H9 (cell line): ENCODE data around the gene RIPPLY3. TPM values are rescaled to one million over a fixed set of nuclear protein-coding genes. Genes with fewer than 3 reads are reported as not detected.

Experiments used
- DNase-seq: peaks from one replicate; pipeline ENCODE4 v3.0.0-alpha.2; 2017
- H2AFZ ChIP-seq: one replicate; pipeline ENCODE4 v1.6.1; 2013; ENCODE audit warnings: mild to moderate bottlenecking, low read length, control low read depth, moderate library complexity
- H2AK5ac ChIP-seq: 2 replicates; pipeline ENCODE4 v1.6.1; 2013; ENCODE audit warnings: low read length, control low read depth, mixed read lengths; ENCODE audit not compliant: insufficient read length
- H2BK120ac ChIP-seq: one replicate; pipeline ENCODE4 v1.6.1; 2013; ENCODE audit warnings: low read depth, mild to moderate bottlenecking, low read length, control low read depth, inconsistent platforms; ENCODE audit not compliant: poor library complexity, severe bottlenecking
- H2BK12ac ChIP-seq: 2 replicates; pipeline ENCODE4 v1.6.1; 2013; ENCODE audit warnings: low read length, control low read depth, mixed read lengths, low read depth; ENCODE audit not compliant: insufficient read length
- H2BK15ac ChIP-seq: 2 replicates; pipeline ENCODE4 v1.6.1; 2013; ENCODE audit warnings: low read depth, low read length, control low read depth
- H2BK20ac ChIP-seq: one replicate; pipeline ENCODE4 v1.6.1; 2013; ENCODE audit warnings: low read depth, mild to moderate bottlenecking, low read length, control low read depth, inconsistent platforms; ENCODE audit not compliant: poor library complexity, severe bottlenecking
- H2BK5ac ChIP-seq: 2 replicates; pipeline ENCODE4 v1.6.1; 2013; ENCODE audit warnings: low read length, control low read depth, mixed read lengths; ENCODE audit not compliant: insufficient read length
- H3K14ac ChIP-seq: 2 replicates; pipeline ENCODE4 v1.6.1; 2013; ENCODE audit warnings: low read length, control low read depth; ENCODE audit not compliant: insufficient read depth
- H3K18ac ChIP-seq: 2 replicates; pipeline ENCODE4 v1.6.1; 2013; ENCODE audit warnings: low read depth, mild to moderate bottlenecking, mixed read lengths, low read length, control low read depth; ENCODE audit not compliant: insufficient read length
- H3K23ac ChIP-seq: 2 replicates; pipeline ENCODE4 v1.6.1; 2013; ENCODE audit warnings: low read length, control low read depth, mixed read lengths, low read depth; ENCODE audit not compliant: insufficient read length
- H3K23me2 ChIP-seq: 2 replicates; pipeline ENCODE4 v1.6.1; 2013; ENCODE audit warnings: low read depth, mild to moderate bottlenecking, mixed read lengths, low read length, control low read depth; ENCODE audit not compliant: insufficient read length, poor library complexity, severe bottlenecking
- H3K27ac ChIP-seq: 2 replicates; pipeline ENCODE4 v1.5.1; 2013; ENCODE audit warnings: low read length, control low read depth, mixed read lengths, low read depth; ENCODE audit not compliant: insufficient read length
- H3K27me3 ChIP-seq: 2 replicates; pipeline ENCODE4 v1.6.1; 2013; ENCODE audit warnings: low read length, control low read depth, inconsistent platforms; ENCODE audit not compliant: insufficient read depth
- H3K4ac ChIP-seq: 2 replicates; pipeline ENCODE4 v1.6.1; 2013; ENCODE audit warnings: low read depth, mild to moderate bottlenecking, control low read depth, inconsistent platforms, low read length, moderate library complexity
- H3K4me1 ChIP-seq: 2 replicates; pipeline ENCODE4 v1.6.1; 2013; ENCODE audit warnings: low read length, control low read depth, inconsistent platforms; ENCODE audit not compliant: insufficient read depth
- H3K4me2 ChIP-seq: 2 replicates; pipeline ENCODE4 v1.6.1; 2013; ENCODE audit warnings: low read length, control low read depth, mixed read lengths; ENCODE audit not compliant: insufficient read length, insufficient read depth
- H3K56ac ChIP-seq: 2 replicates; pipeline ENCODE4 v1.6.1; 2013; ENCODE audit warnings: low read depth, mild to moderate bottlenecking, mixed read lengths, low read length, control low read depth; ENCODE audit not compliant: insufficient read length
- H3K79me1 ChIP-seq: 2 replicates; pipeline ENCODE4 v1.6.1; 2013; ENCODE audit warnings: low read depth, mild to moderate bottlenecking, moderate library complexity, low read length, control low read depth, inconsistent platforms; ENCODE audit not compliant: insufficient read depth, poor library complexity, severe bottlenecking
- H3K79me2 ChIP-seq: 2 replicates; pipeline ENCODE4 v1.6.1; 2013; ENCODE audit warnings: low read length, control low read depth, inconsistent platforms; ENCODE audit not compliant: insufficient read depth
- H3K9ac ChIP-seq: 2 replicates; pipeline ENCODE4 v1.6.1; 2013; ENCODE audit warnings: low read length, control low read depth, mixed read lengths; ENCODE audit not compliant: insufficient read length; ENCODE audit errors: extremely low read depth
- H3K9me3 ChIP-seq: one replicate; pipeline ENCODE4 v1.6.1; 2013; ENCODE audit warnings: low read depth, low read length, inconsistent platforms; ENCODE audit not compliant: control insufficient read depth
- H3T11ph ChIP-seq: one replicate; pipeline ENCODE4 v1.6.1; 2013; ENCODE audit warnings: mild to moderate bottlenecking, low read length, control low read depth, inconsistent platforms
- H4K20me1 ChIP-seq: one replicate; pipeline ENCODE4 v1.6.1; 2013; ENCODE audit not compliant: control insufficient read depth, insufficient read length, insufficient read depth
- H4K5ac ChIP-seq: 2 replicates; pipeline ENCODE4 v1.6.1; 2013; ENCODE audit warnings: low read depth, mild to moderate bottlenecking, mixed read lengths, low read length, control low read depth; ENCODE audit not compliant: insufficient read length
- H4K8ac ChIP-seq: replicated peaks from 2 replicates; pipeline ENCODE4 v1.6.1; 2013; ENCODE audit warnings: low read length, control low read depth, mixed read lengths, low read depth; ENCODE audit not compliant: insufficient read length
- H4K91ac ChIP-seq: 2 replicates; pipeline ENCODE4 v1.6.1; 2013; ENCODE audit warnings: low read depth, mild to moderate bottlenecking, moderate library complexity, mixed read lengths, low read length, control low read depth; ENCODE audit not compliant: insufficient read length
- H3K27ac Mint-ChIP-seq, 3 experiments: 2 replicates in 2 of 3; 3 replicates in 1 of 3; pipeline ENCODE4 v1.8.0; 2020 to 2021; ENCODE audit warnings: mixed read lengths in 3 of 3, mild to moderate bottlenecking in 1 of 3, moderate library complexity in 1 of 3
- H3K27me3 Mint-ChIP-seq: 2 replicates; pipeline ENCODE4 v1.8.0; 2021; ENCODE audit warnings: low read depth, mild to moderate bottlenecking, moderate library complexity, mixed read lengths
- H3K36me3 Mint-ChIP-seq, 3 experiments: 2 replicates in 2 of 3; 3 replicates in 1 of 3; pipeline ENCODE4 v1.8.0; 2020 to 2021; ENCODE audit warnings: low read depth in 3 of 3, mixed read lengths in 3 of 3; ENCODE audit not compliant: insufficient read depth in 1 of 3
- H3K4me1 Mint-ChIP-seq, 2 experiments: 2 replicates each; pipeline ENCODE4 v1.8.0; 2020; ENCODE audit warnings: mixed read lengths in 2 of 2
- H3K4me3 Mint-ChIP-seq, 2 experiments: 2 replicates in 1 of 2; 3 replicates in 1 of 2; pipeline ENCODE4 v1.8.0; 2020 to 2021; ENCODE audit warnings: mild to moderate bottlenecking in 2 of 2, mixed read lengths in 2 of 2, moderate library complexity in 1 of 2
- H3K9me3 Mint-ChIP-seq, 2 experiments: 2 replicates in 1 of 2; 3 replicates in 1 of 2; pipeline ENCODE4 v1.8.0; 2020; ENCODE audit warnings: mild to moderate bottlenecking in 2 of 2, mixed read lengths in 2 of 2, moderate library complexity in 1 of 2
- CTCF ChIP-seq: fragments of 200-600 bp; sonication (generic); conservative IDR thresholded peaks from 3 replicates; pipeline ENCODE4 v1.8.0; 2021; ENCODE audit warnings: antibody characterized with exemption, mild to moderate bottlenecking
- WGBS: extraction: QIAGEN DNeasy Blood & Tissue Kit; methylation state at CpG from one replicate; pipeline ENCODE4 v1.1.7; 2013; ENCODE audit warnings: missing lambda C conversion rate, low lambda C conversion rate, mixed read lengths; ENCODE audit not compliant: insufficient read length; ENCODE audit errors: extremely low coverage; 5-methylcytosine and 5-hydroxymethylcytosine counted together
- total RNA-seq: library from RNA; stranded (reverse); gene quantifications from 2 replicates; pipeline ENCODE4 v1.2.1, GENCODE V29; 2021

The RIPPLY3 gene
- total RNA-seq, 1 experiment from 2014 or later, result 1.9 TPM

GRCh38 chr21:36976228-36976861, 30.2 kb upstream of the RIPPLY3 start:
- H3K4me1 ChIP-seq, result peaks cover 4% of the 10 kb centered on the region; the same call in 1 of the 2 replicates
- no peak overlapping the region for H3K4ac ChIP-seq
- H3K14ac ChIP-seq, result no peak overlapping the region
- no peaks in the 10 kb centered on the region for H3K79me2 ChIP-seq
- H2BK12ac ChIP-seq, result no peak overlapping the region
- TF ChIP-seq CTCF, result no peak
- no peak overlapping the region for H2BK5ac ChIP-seq
- no peaks in the 10 kb centered on the region for H4K20me1 ChIP-seq
- no CpG with 5 or more reads among the region's 5 CpGs for WGBS
- no peak overlapping the region for H4K8ac ChIP-seq
- no peak overlapping the region for H4K5ac ChIP-seq
- H3K79me1 ChIP-seq, result no peaks in the 10 kb centered on the region
- no peak overlapping the region for H3K4me2 ChIP-seq
- no peak overlapping the region for H3K18ac ChIP-seq
- peaks cover 8% of the 10 kb centered on the region for H3K23me2 ChIP-seq
- no peaks in the 10 kb centered on the region for H3K9me3 ChIP-seq
- no peak overlapping the region for H3K27ac ChIP-seq
- no peak overlapping the region for H3K23ac ChIP-seq
- no peak overlapping the region for H2BK15ac ChIP-seq
- Mint-ChIP-seq H3K27me3 (peaks cover 14% of the 10 kb centered on the region), H3K27ac (no peak overlapping the region), H3K9me3 (no peaks in the 10 kb centered on the region), H3K4me3 (no peak overlapping the region), H3K36me3 (no peaks in the 10 kb centered on the region; a peak in 1 of 7 replicates), H3K4me1 (peaks cover 19 to 20% of the 10 kb centered on the region in 2 experiments)
- no peak overlapping the region for H2AFZ ChIP-seq
- H3T11ph ChIP-seq, result no peak overlapping the region
- H2AK5ac ChIP-seq, result no peak overlapping the region
- H3K9ac ChIP-seq, result no peak overlapping the region
- H3K56ac ChIP-seq, result no peak overlapping the region
- H2BK120ac ChIP-seq, result no peak overlapping the region
- H4K91ac ChIP-seq, result no peak overlapping the region
- no peak for DNase-seq
- peaks cover 2% of the 10 kb centered on the region; the same call in 1 of the 2 replicates for H3K27me3 ChIP-seq
- no peak overlapping the region for H2BK20ac ChIP-seq
